GM18873 (cell line): Measurements from ENCODE around the gene ENPP6.
"Not testable (repeated sequence)": the region's sequence is repeated elsewhere in the genome, so short reads cannot be mapped to it uniquely, and the experiment has no call there.

ENCODE experiments used
- ATAC-seq: cut with Tn5 transposase; IDR thresholded peaks from one replicate; pipeline ENCODE4 v1.9.1; 2021; ENCODE audit warnings: mild to moderate bottlenecking, moderate library complexity, moderate number of reproducible peaks; ENCODE audit not compliant: unreplicated experiment, low FRiP score

ENPP6 gene

GRCh38 chr4:184237612-184238011 lies 19.9 kb upstream of the ENPP6 start:
- no peak for ATAC-seq

- ATAC-seq = no peak
These were observed 17.9 kb upstream of the ENPP6 start for GRCh38 chr4:184235526-184235925.

- no peak for ATAC-seq
These were observed 16.5 kb upstream of the ENPP6 start for GRCh38 chr4:184234155-184234554.

GRCh38 chr4:184232975-184233374 lies 15.3 kb upstream of the ENPP6 start:
- ATAC-seq = no peak

GRCh38 chr4:184232202-184232601 lies 14.5 kb upstream of the ENPP6 start:
- ATAC-seq = no peak

GRCh38 chr4:184231573-184231972 lies 13.9 kb upstream of the ENPP6 start:
- no peak for ATAC-seq

GRCh38 chr4:184228056-184228705 lies 10.5 kb upstream of the ENPP6 start:
- ATAC-seq = no peak

- ATAC-seq = no peak
These were observed 1.2 kb downstream of the ENPP6 start for GRCh38 chr4:184216515-184216914.

- no peak for ATAC-seq
These were observed 1.9 kb downstream of the ENPP6 start for GRCh38 chr4:184215709-184216328.

GRCh38 chr4:184214931-184215330 lies 2.7 kb downstream of the ENPP6 start:
- no peak for ATAC-seq

- not testable (repeated sequence) for ATAC-seq
These were observed 9.7 kb downstream of the ENPP6 start for GRCh38 chr4:184207734-184208607.

- no peak for ATAC-seq
These were observed 12.4 kb downstream of the ENPP6 start for GRCh38 chr4:184205243-184205642.

GRCh38 chr4:184203300-184203699 lies 14.4 kb downstream of the ENPP6 start:
- no peak for ATAC-seq

GRCh38 chr4:184201179-184201578 lies 16.5 kb downstream of the ENPP6 start:
- no peak for ATAC-seq

- ATAC-seq = no peak
These were observed 17.4 kb downstream of the ENPP6 start for GRCh38 chr4:184200296-184200695.

GRCh38 chr4:184199780-184200179 lies 17.9 kb downstream of the ENPP6 start:
- no peak for ATAC-seq

- no peak for ATAC-seq
These were observed 19.5 kb downstream of the ENPP6 start for GRCh38 chr4:184198190-184198589.

GRCh38 chr4:184197536-184198082 lies 20.1 kb downstream of the ENPP6 start:
- ATAC-seq = no peak

- no peak for ATAC-seq
These were observed 20.8 kb downstream of the ENPP6 start for GRCh38 chr4:184196730-184197385.
